ENCODE measurements around the gene STXBP5. TPM values are rescaled to one million over a fixed set of nuclear protein-coding genes. Genes with fewer than 3 reads are reported as not detected.

The STXBP5 gene
- total and polyA plus RNA-seq, 9 of the 15 experiments (the other 6 are each of a cell fraction or from before 2014, with no cell fraction given): 23.3 to 172 (median 71.5) TPM

- no peak for TF ChIP-seq HES1 (IDR thresholded peaks at IDR 0.05; ENCODE audit: low read depth)
- TF ChIP-seq PPARD (CRISPR knock-in tag; IDR thresholded peaks at IDR 0.05): no peak
- no peak for TF ChIP-seq GTF2F1 (IDR thresholded peaks at IDR 0.05; ENCODE audit: low read depth, low read length)
- TF ChIP-seq MXI1 (IDR thresholded peaks at IDR 0.05; ENCODE audit: low read depth, low read length): peak; percentile 43; the same call in 1 of the 2 replicates
- no peak for TF ChIP-seq KLF13 (tag; IDR thresholded peaks at IDR 0.05; ENCODE audit: borderline replicate concordance, low read depth)
- TF ChIP-seq MYNN (IDR thresholded peaks at IDR 0.05): no peak
- no peak for TF ChIP-seq MYNN (CRISPR knock-in tag; IDR thresholded peaks at IDR 0.05)
- TF ChIP-seq PML (IDR thresholded peaks at IDR 0.05; ENCODE audit: low read length): peak; percentile 91
- no peak for TF ChIP-seq HNRNPUL1 (IDR thresholded peaks at IDR 0.05; ENCODE audit: low read length)
- no peak for TF ChIP-seq FOXK1 (CRISPR knock-in tag; IDR thresholded peaks at IDR 0.05; ENCODE audit: borderline replicate concordance)
- TF ChIP-seq BCOR (IDR thresholded peaks at IDR 0.05): 0 out of 2 replicates have a peak, but pooled peaks have one; percentile 21
- TF ChIP-seq FOS (IDR thresholded peaks at IDR 0.05; ENCODE audit: extremely low read depth, insufficient read length): peak; percentile 70
- TF ChIP-seq NEUROD1 (IDR thresholded peaks at IDR 0.05; ENCODE audit: borderline replicate concordance, low read depth, low read length, partially characterized antibody): peak; percentile 79
- no peak; the same call in 1 of the 2 replicates for TF ChIP-seq ZNF23 (CRISPR knock-in tag; IDR thresholded peaks at IDR 0.05)
- TF ChIP-seq TARDBP (IDR thresholded peaks at IDR 0.05): no peak; the same call in 1 of the 2 replicates
- TF ChIP-seq RBM14 (IDR thresholded peaks at IDR 0.05; ENCODE audit: borderline replicate concordance, insufficient read depth, low read depth, low read length): no peak
- TF ChIP-seq ZNF316 (IDR thresholded peaks at IDR 0.05): peak; percentile 45; the same call in 1 of the 2 replicates
- TF ChIP-seq TAL1 (IDR thresholded peaks at IDR 0.05): peak; percentile 85
- no peak for TF ChIP-seq ZNF445 (CRISPR knock-in tag; IDR thresholded peaks at IDR 0.05; ENCODE audit: low read depth)
- peak; percentile 72 to 76 for TF ChIP-seq NCOA2 (IDR thresholded peaks at IDR 0.05; ENCODE audit: partially characterized antibody in 2 of 2)
- TF ChIP-seq SLC30A9 (CRISPR knock-in tag; IDR thresholded peaks at IDR 0.05): no peak
- TF ChIP-seq ETV5 (CRISPR knock-in tag; IDR thresholded peaks at IDR 0.05; ENCODE audit: low read depth): peak; percentile 60; the same call in 1 of the 2 replicates
- TF ChIP-seq RBBP5 (IDR thresholded peaks at IDR 0.05; ENCODE audit: borderline replicate concordance, insufficient read depth, low read length, poor library complexity, severe bottlenecking): no peak
- TF ChIP-seq AFF4 (CRISPR knock-in tag; IDR thresholded peaks at IDR 0.05): no peak
- TF ChIP-seq SRSF1 (IDR thresholded peaks at IDR 0.05; ENCODE audit: low read depth, low read length): no peak
- no peak for TF ChIP-seq E2F5 (CRISPR knock-in tag; IDR thresholded peaks at IDR 0.05)
- no peak for TF ChIP-seq TAF7 (tag; IDR thresholded peaks at IDR 0.05)
Observed at GRCh38 chr6:147161974-147162495, 42.2 kb upstream of the STXBP5 start (continued).

Measured in K562 (cell line).